ENCODE results near the gene NEK10.

The NEK10 gene

GRCh38 chr3:27345493-27345892 is 23.7 kb downstream of the NEK10 start:
- no peak overlapping the region for H3K4me3 ChIP-seq (ENCODE audit: low read depth, low read length)
- DNase-seq = no peak
- TF ChIP-seq CTCF (IDR thresholded peaks at IDR 0.05; ENCODE audit: low read depth, low read length) = no peak
- no peaks in the 10 kb centered on the region for H3K27me3 ChIP-seq
- no peaks in the 10 kb centered on the region for H3K36me3 ChIP-seq
- no peaks in the 10 kb centered on the region for H3K4me1 ChIP-seq
- H3K9me3 ChIP-seq = no peaks in the 10 kb centered on the region

- no peak overlapping the region for H3K4me3 ChIP-seq (ENCODE audit: low read depth, low read length)
These were observed 24.1 kb downstream of the NEK10 start for GRCh38 chr3:27345045-27345444.

GRCh38 chr3:27344192-27344591 is 25.0 kb downstream of the NEK10 start:
- no peak for TF ChIP-seq CTCF (IDR thresholded peaks at IDR 0.05; ENCODE audit: low read depth, low read length)
- Histone ChIP-seq H3K4me3 (ENCODE audit: low read depth, low read length) (no peak overlapping the region), H3K9me3 (no peaks in the 10 kb centered on the region)

More at GRCh38 chr3:27345045-27345444, 24.1 kb downstream of the NEK10 start:
- Histone ChIP-seq H3K36me3 (no peaks in the 10 kb centered on the region), H3K27me3 (no peaks in the 10 kb centered on the region), H3K4me1 (no peaks in the 10 kb centered on the region), H3K9me3 (no peaks in the 10 kb centered on the region)
- DNase-seq = no peak
- TF ChIP-seq CTCF (IDR thresholded peaks at IDR 0.05; ENCODE audit: low read depth, low read length) = no peak

GRCh38 chr3:27342267-27342666 is 26.9 kb downstream of the NEK10 start:
- no peak for DNase-seq
- Histone ChIP-seq H3K27me3 (no peaks in the 10 kb centered on the region), H3K9me3 (no peaks in the 10 kb centered on the region), H3K4me3 (ENCODE audit: low read depth, low read length) (no peak overlapping the region), H3K4me1 (no peaks in the 10 kb centered on the region), H3K36me3 (no peaks in the 10 kb centered on the region)
- TF ChIP-seq CTCF (IDR thresholded peaks at IDR 0.05; ENCODE audit: low read depth, low read length) = no peak

More at GRCh38 chr3:27344192-27344591, 25.0 kb downstream of the NEK10 start:
- H3K36me3 ChIP-seq = no peaks in the 10 kb centered on the region
- DNase-seq = no peak
- no peaks in the 10 kb centered on the region for H3K27me3 ChIP-seq
- no peaks in the 10 kb centered on the region for H3K4me1 ChIP-seq

- Histone ChIP-seq H3K36me3 (no peaks in the 10 kb centered on the region), H3K27me3 (no peaks in the 10 kb centered on the region), H3K4me1 (no peaks in the 10 kb centered on the region), H3K4me3 (ENCODE audit: low read depth, low read length) (no peak overlapping the region), H3K9me3 (no peaks in the 10 kb centered on the region)
- TF ChIP-seq CTCF (IDR thresholded peaks at IDR 0.05; ENCODE audit: low read depth, low read length) = no peak
- DNase-seq = no peak
These were observed 28.6 kb downstream of the NEK10 start for GRCh38 chr3:27340534-27340933.

- no peak for DNase-seq
- TF ChIP-seq CTCF (IDR thresholded peaks at IDR 0.05; ENCODE audit: low read depth, low read length) = no peak
- Histone ChIP-seq H3K9me3 (no peaks in the 10 kb centered on the region), H3K27me3 (no peaks in the 10 kb centered on the region), H3K4me1 (no peaks in the 10 kb centered on the region), H3K4me3 (ENCODE audit: low read depth, low read length) (no peak overlapping the region), H3K36me3 (no peaks in the 10 kb centered on the region)
These were observed 33.6 kb downstream of the NEK10 start for GRCh38 chr3:27335571-27335970.

Measured in BE2C (cell line).